Testis (tissue), 2 donors: Measurements from ENCODE around the gene FHOD3.

Experiments
- POLR2A ChIP-seq: fragments of 450-650 bp; IDR thresholded peaks from one replicate; pipeline ENCODE4 v1.6.1; 2017; ENCODE audit warnings: antibody characterized with exemption, mild to moderate bottlenecking, moderate library complexity
- TF ChIP-seq, protein P1 (sequence below), 3 experiments: fragments of 450-650 bp in 2 of 3; fragments of 200-600 bp in 1 of 3; sonication (generic) in 1 of 3; IDR thresholded peaks; one replicate each; pipeline ENCODE4 v1.5.1; 2016 to 2019; ENCODE audit warnings: antibody characterized with exemption in 3 of 3, mild to moderate bottlenecking in 2 of 3, moderate library complexity in 1 of 3

DNA sequence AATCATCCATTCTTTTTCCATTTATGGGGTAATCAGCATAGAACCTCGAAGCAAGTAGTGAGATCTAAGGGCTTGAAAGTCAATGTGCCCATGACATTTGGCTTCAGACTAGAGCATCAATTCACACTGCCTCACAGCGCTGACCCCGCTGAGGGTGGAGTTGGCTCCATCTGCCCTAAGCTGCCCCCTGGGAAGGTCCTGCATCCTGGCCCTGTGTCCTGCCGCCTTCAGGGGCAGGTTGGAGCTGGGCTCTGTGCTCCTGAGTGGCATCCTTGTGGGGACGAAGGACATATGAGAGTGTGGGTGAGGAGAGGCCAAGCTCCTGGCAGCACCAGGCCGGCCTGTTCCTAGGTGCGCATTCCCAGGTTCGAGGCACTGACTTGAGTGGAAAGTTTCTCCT is 249.4 kb downstream of the FHOD3 start:
- TF ChIP-seq, protein P1, sequence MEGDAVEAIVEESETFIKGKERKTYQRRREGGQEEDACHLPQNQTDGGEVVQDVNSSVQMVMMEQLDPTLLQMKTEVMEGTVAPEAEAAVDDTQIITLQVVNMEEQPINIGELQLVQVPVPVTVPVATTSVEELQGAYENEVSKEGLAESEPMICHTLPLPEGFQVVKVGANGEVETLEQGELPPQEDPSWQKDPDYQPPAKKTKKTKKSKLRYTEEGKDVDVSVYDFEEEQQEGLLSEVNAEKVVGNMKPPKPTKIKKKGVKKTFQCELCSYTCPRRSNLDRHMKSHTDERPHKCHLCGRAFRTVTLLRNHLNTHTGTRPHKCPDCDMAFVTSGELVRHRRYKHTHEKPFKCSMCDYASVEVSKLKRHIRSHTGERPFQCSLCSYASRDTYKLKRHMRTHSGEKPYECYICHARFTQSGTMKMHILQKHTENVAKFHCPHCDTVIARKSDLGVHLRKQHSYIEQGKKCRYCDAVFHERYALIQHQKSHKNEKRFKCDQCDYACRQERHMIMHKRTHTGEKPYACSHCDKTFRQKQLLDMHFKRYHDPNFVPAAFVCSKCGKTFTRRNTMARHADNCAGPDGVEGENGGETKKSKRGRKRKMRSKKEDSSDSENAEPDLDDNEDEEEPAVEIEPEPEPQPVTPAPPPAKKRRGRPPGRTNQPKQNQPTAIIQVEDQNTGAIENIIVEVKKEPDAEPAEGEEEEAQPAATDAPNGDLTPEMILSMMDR (IDR thresholded peaks at IDR 0.05), result no peak
- no peak for TF ChIP-seq POLR2A
